K562 (cell line): ENCODE results near the gene HEXD. TPM values are rescaled to one million over a fixed set of nuclear protein-coding genes. Genes with fewer than 3 reads are reported as not detected.

Experiments used
- BCOR ChIP-seq: fragments of 450-650 bp; IDR thresholded peaks from 2 replicates; pipeline ENCODE4 v1.6.1; 2016
- CCNT2 ChIP-seq: IDR thresholded peaks from 2 replicates; pipeline ENCODE4 v1.6.1; 2011; ENCODE audit warnings: borderline replicate concordance, low read depth, mild to moderate bottlenecking, moderate library complexity, mixed read lengths, low read length; ENCODE audit not compliant: insufficient read length; ENCODE audit errors: extremely low read depth
- CREB1 ChIP-seq, 2 experiments: sonication (generic) in 1 of 2; formaldehyde crosslinking in 1 of 2; IDR thresholded peaks; 2 replicates each; pipeline versions ENCODE4 v1.6.1 to v1.8.0; 2012 to 2022; ENCODE audit warnings: inconsistent platforms in 1 of 2, mild to moderate bottlenecking in 1 of 2, missing genetic modification reagents in 1 of 2, moderate library complexity in 1 of 2
- ELK1 ChIP-seq: sonication (generic); formaldehyde crosslinking; IDR thresholded peaks from 2 replicates; pipeline ENCODE4 v1.8.1; 2022; ENCODE audit warnings: missing genetic modification reagents
- HEY1 ChIP-seq: fragments of 250-450 bp; sonication (Bioruptor Pico); IDR thresholded peaks from 2 replicates; pipeline ENCODE4 v1.5.0; 2020; ENCODE audit warnings: mild to moderate bottlenecking, moderate library complexity, borderline replicate concordance
- MYC ChIP-seq, 2 experiments: fragments of 250-450 bp in 1 of 2; sonication (Bioruptor Pico) in 1 of 2; IDR thresholded peaks; 2 replicates each; pipeline versions ENCODE4 v1.5.1 to v1.6.1; 2012 to 2021; ENCODE audit warnings: low read depth in 2 of 2, borderline replicate concordance in 1 of 2, improper control_type of control experiment in 1 of 2, low read length in 1 of 2, mild to moderate bottlenecking in 1 of 2, moderate library complexity in 1 of 2
- NCOA6 ChIP-seq: fragments of 450-650 bp; IDR thresholded peaks from 2 replicates; pipeline ENCODE4 v1.6.1; 2017; ENCODE audit warnings: mild to moderate bottlenecking
- RBM39 ChIP-seq: fragments of 200-400 bp; formaldehyde crosslinking; optimal IDR thresholded peaks from 2 replicates; pipeline ENCODE3; 2018; ENCODE audit warnings: low read depth, low read length
- RREB1 ChIP-seq: fragments of 250-450 bp; sonication (Bioruptor Pico); IDR thresholded peaks from 2 replicates; pipeline ENCODE4 v1.4.0; 2020
- SMAD1 ChIP-seq: fragments of 150-350 bp; IDR thresholded peaks from 2 replicates; pipeline ENCODE4 v1.6.1; 2014; ENCODE audit warnings: low read length, low read depth; ENCODE audit not compliant: partially characterized antibody
- SMC3 ChIP-seq: conservative IDR thresholded peaks from 2 replicates; pipeline ENCODE4 v1.6.1; 2011; ENCODE audit warnings: low read depth, low read length, improper control_type of control experiment; ENCODE audit not compliant: insufficient read depth
- SP1 ChIP-seq: sonication (generic); formaldehyde crosslinking; IDR thresholded peaks from 2 replicates; pipeline ENCODE4 v1.8.1; 2022; ENCODE audit warnings: mild to moderate bottlenecking, missing genetic modification reagents
- TBL1XR1 ChIP-seq, 2 experiments: IDR thresholded peaks; 2 replicates each; pipeline ENCODE4 v1.6.1; 2012; ENCODE audit warnings: improper control_type of control experiment in 2 of 2, low read length in 2 of 2, mild to moderate bottlenecking in 1 of 2
- ZNF146 ChIP-seq: IDR thresholded peaks from one replicate; pipeline ENCODE4 v1.6.1; 2018; ENCODE audit warnings: missing compliant biosample characterization; ENCODE audit not compliant: unreplicated experiment
- ZNF780A ChIP-seq: fragments of 250-450 bp; sonication (Bioruptor Pico); IDR thresholded peaks from 2 replicates; pipeline ENCODE4 v1.5.0; 2021; ENCODE audit warnings: mild to moderate bottlenecking
- ZNF79 ChIP-seq: fragments of 250-450 bp; sonication (Bioruptor Pico); IDR thresholded peaks from 2 replicates; pipeline ENCODE4 v1.4.0; 2020; ENCODE audit warnings: low read depth, mild to moderate bottlenecking, moderate library complexity
- ZSCAN29 ChIP-seq: fragments of 450-650 bp; IDR thresholded peaks from 2 replicates; pipeline ENCODE4 v1.6.1; 2017
- polyA plus RNA-seq, 8 experiments: library from polyadenylated mRNA; depleted of rRNA in 4 of 8; stranded (reverse) in 5 of 8; unstranded in 3 of 8; fragments of >200 nt; fragmentation: Nextera tagmentation in 2 of 8; fragmentation: Illumina TruSeq in 1 of 8; extraction: Ambion mirVana in 2 of 8; extraction: Trizol in 1 of 8; gene quantifications; 2 replicates each; pipeline versions ENCODE4 v1.2.1 to v1.2.3, GENCODE V29; 2011 to 2014; ENCODE audit warnings: inconsistent platforms in 1 of 8, missing spikeins in 1 of 8
- total RNA-seq, 7 experiments: library from RNA; depleted of rRNA in 6 of 7; stranded (reverse); fragments of >200 nt in 6 of 7; fragmentation: Illumina TruSeq in 2 of 7; extraction: Trizol in 2 of 7; gene quantifications; 2 replicates each; pipeline versions ENCODE4 v1.2.1 to v1.2.3, GENCODE V29; 2011 to 2021; ENCODE audit warnings: low replicate concordance in 1 of 7
- TF ChIP-seq, protein P1 (sequence below): fragments of 250-450 bp; sonication (Bioruptor Pico); IDR thresholded peaks from 2 replicates; pipeline ENCODE4 v1.4.0; 2020; ENCODE audit warnings: mild to moderate bottlenecking

HEXD gene
- total and polyA plus RNA-seq, 9 of the 15 experiments (the other 6 are each of a cell fraction or from before 2014, with no cell fraction given): 1.0 to 25.3 (median 10.0) TPM

- TF ChIP-seq SMC3 (0 out of 2 replicates have a peak, but pooled peaks have one; percentile 3), SP1 (CRISPR knock-in tag) (peak; percentile 60), NCOA6 (no peak), ZNF146 (CRISPR knock-in tag) (no peak), MYC (IDR thresholded peaks at IDR 0.05; ENCODE audit: low read depth, low read length) (peak; percentile 95), MYC (CRISPR knock-in tag; IDR thresholded peaks at IDR 0.05; ENCODE audit: borderline replicate concordance, low read depth) (no peak), ZNF780A (no peak), TBL1XR1 (IDR thresholded peaks at IDR 0.05; ENCODE audit: low read length in 2 of 2) (0 out of 4 replicates have a peak, but pooled peaks of 1 of the 2 experiments have one; percentile 36), ZNF79 (CRISPR knock-in tag) (no peak), CCNT2 (peak; percentile 95), ZSCAN29 (no peak), RBM39 (no peak), ELK1 (CRISPR knock-in tag) (no peak), BCOR (no peak), CREB1 (IDR thresholded peaks at IDR 0.05) (peak; percentile 65; the same call in 1 of the 2 replicates), CREB1 (CRISPR knock-in tag; IDR thresholded peaks at IDR 0.05) (no peak; the same call in 1 of the 2 replicates), HEY1 (no peak), RREB1 (no peak), SMAD1 (peak; percentile 46)
- TF ChIP-seq, protein P1, sequence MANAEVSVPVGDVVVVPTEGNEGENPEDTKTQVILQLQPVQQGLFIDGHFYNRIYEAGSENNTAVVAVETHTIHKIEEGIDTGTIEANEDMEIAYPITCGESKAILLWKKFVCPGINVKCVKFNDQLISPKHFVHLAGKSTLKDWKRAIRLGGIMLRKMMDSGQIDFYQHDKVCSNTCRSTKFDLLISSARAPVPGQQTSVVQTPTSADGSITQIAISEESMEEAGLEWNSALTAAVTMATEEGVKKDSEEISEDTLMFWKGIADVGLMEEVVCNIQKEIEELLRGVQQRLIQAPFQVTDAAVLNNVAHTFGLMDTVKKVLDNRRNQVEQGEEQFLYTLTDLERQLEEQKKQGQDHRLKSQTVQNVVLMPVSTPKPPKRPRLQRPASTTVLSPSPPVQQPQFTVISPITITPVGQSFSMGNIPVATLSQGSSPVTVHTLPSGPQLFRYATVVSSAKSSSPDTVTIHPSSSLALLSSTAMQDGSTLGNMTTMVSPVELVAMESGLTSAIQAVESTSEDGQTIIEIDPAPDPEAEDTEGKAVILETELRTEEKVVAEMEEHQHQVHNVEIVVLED (CRISPR knock-in tag): peak; percentile 91
These were observed at the start of gene HEXD, which contains the start of gene OGFOD3 (continued) for GRCh38 chr17:82418001-82418986.
